Thyroid gland (tissue), 4 donors: ENCODE measurements around the gene NUDT16.

Experiments used
- POLR2A ChIP-seq, 2 donors: fragments of 450-650 bp; IDR thresholded peaks; one replicate each; pipeline ENCODE4 v1.6.1; 2017; ENCODE audit warnings: antibody characterized with exemption in 2 of 2, mild to moderate bottlenecking in 2 of 2, moderate library complexity in 1 of 2
- TF ChIP-seq, protein P1 (sequence below), 6 experiments: fragments of 200-600 bp in 3 of 6; fragments of 450-650 bp in 3 of 6; sonication (generic) in 3 of 6; IDR thresholded peaks; one replicate each; pipeline ENCODE4 v1.5.1; 2016 to 2019; ENCODE audit warnings: antibody characterized with exemption in 6 of 6, mild to moderate bottlenecking in 2 of 6, inconsistent platforms in 1 of 6, moderate library complexity in 1 of 6

DNA sequence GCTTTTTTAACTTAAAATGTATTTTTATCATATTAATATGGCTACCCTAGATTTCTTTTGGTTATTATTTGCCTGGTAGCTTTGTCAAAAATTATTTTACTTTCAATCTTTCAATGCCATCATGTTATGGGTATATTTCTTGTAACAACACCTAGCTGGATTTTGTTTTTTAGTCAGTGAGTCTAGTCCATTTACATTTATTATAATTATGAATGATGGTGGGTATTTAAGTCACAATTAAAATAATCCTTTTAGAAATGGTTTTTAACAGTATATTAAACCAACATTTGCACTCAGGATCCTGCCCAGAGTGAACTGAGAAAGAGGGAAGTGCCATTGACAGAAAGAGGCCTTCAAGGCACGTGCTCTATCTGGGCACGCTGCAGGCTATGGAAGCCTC lies 39.8 kb upstream of the NUDT16 start:
- TF ChIP-seq, protein P1, sequence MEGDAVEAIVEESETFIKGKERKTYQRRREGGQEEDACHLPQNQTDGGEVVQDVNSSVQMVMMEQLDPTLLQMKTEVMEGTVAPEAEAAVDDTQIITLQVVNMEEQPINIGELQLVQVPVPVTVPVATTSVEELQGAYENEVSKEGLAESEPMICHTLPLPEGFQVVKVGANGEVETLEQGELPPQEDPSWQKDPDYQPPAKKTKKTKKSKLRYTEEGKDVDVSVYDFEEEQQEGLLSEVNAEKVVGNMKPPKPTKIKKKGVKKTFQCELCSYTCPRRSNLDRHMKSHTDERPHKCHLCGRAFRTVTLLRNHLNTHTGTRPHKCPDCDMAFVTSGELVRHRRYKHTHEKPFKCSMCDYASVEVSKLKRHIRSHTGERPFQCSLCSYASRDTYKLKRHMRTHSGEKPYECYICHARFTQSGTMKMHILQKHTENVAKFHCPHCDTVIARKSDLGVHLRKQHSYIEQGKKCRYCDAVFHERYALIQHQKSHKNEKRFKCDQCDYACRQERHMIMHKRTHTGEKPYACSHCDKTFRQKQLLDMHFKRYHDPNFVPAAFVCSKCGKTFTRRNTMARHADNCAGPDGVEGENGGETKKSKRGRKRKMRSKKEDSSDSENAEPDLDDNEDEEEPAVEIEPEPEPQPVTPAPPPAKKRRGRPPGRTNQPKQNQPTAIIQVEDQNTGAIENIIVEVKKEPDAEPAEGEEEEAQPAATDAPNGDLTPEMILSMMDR (IDR thresholded peaks at IDR 0.05): no peak
- no peak for TF ChIP-seq POLR2A (IDR thresholded peaks at IDR 0.05)
